Right lobe of liver (tissue), 4 donors: ENCODE data around the gene GBP3.
"Not testable (repeated sequence)": the region's sequence is repeated elsewhere in the genome, so short reads cannot be mapped to it uniquely, and the experiment has no call there.

ENCODE experiments used
- CTCF ChIP-seq, 4 donors: fragments of 200-600 bp in 3 of 4; fragments of 450-650 bp in 1 of 4; IDR thresholded peaks; one replicate each; pipeline versions ENCODE4 v1.5.1 to v1.8.0; 2016 to 2022; ENCODE audit warnings: antibody characterized with exemption in 4 of 4, mild to moderate bottlenecking in 2 of 4
- POLR2A ChIP-seq: fragments of 450-650 bp; IDR thresholded peaks from one replicate; pipeline ENCODE4 v1.6.1; 2017; ENCODE audit warnings: antibody characterized with exemption, mild to moderate bottlenecking
- donor health status: DM: no; HTN: no; CAD: no.
- donor health status: DM: no; HTN: no; CAD: no.
- donor health status: DM: no; HTN: yes; CAD: no.

DNA sequence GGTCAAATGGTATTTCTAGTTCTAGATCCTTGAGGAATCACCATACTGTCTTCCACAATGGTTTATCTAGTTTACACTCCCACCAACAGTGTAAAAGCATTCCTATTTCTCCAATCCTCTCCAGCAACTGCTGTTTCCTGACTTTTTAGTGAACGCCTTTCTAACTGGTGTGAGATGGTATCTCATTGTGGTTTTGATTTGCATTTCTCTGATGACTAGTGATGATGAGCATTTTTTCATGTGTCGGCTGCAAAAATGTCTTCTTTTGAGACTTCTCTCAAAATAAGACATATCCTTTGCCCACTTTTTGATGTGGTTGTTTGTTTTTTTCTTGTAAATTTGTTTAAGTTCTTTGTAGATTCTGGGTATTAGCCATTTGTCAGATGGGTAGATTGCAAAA, 6.4 kb upstream of the GBP3 start:
- not testable (repeated sequence) for TF ChIP-seq CTCF (IDR thresholded peaks at IDR 0.05); POLR2A
